Bronchial epithelial cell (primary cell): Measurements from ENCODE around the gene ZBTB18. TPM values are rescaled to one million over a fixed set of nuclear protein-coding genes. Genes with fewer than 3 reads are reported as not detected.
"Not testable (repeated sequence)": the region's sequence is repeated elsewhere in the genome, so short reads cannot be mapped to it uniquely, and the experiment has no call there.

ENCODE experiments used
- DNase-seq: peaks from one replicate; pipeline ENCODE4 v3.0.0-alpha.2; 2010; ENCODE audit warnings: low read depth
- FAIRE-seq: peaks from 2 replicates; lab custom pipeline; 2011; peaks lifted over from hg19 to GRCh38; lab: Jason Lieb, UNC
- H3K27me3 ChIP-seq: 2 replicates; pipeline ENCODE4 v1.5.1; 2011; ENCODE audit warnings: low read length; ENCODE audit not compliant: control insufficient read depth, insufficient read depth
- H3K36me3 ChIP-seq: 2 replicates; pipeline ENCODE4 v1.5.1; 2011; ENCODE audit warnings: low read length; ENCODE audit not compliant: control insufficient read depth, insufficient read depth
- H3K4me3 ChIP-seq: 2 replicates; pipeline ENCODE4 v1.5.1; 2011; ENCODE audit warnings: mild to moderate bottlenecking, low read depth, low read length, control low read depth
- total RNA-seq: library from RNA; depleted of rRNA; stranded (reverse); fragments of >200 nt; gene quantifications from 2 replicates; pipeline ENCODE4 v1.2.1, GENCODE V29; 2014
- TF ChIP-seq, protein P1 (sequence below): IDR thresholded peaks from 2 replicates; pipeline ENCODE4 v1.5.1; 2011; ENCODE audit warnings: mild to moderate bottlenecking, moderate library complexity, low read length, control low read depth, inconsistent platforms; ENCODE audit not compliant: insufficient read depth, severe bottlenecking

The ZBTB18 gene
- total RNA-seq, 1 donor from 2014 or later: 6.8 TPM

DNA sequence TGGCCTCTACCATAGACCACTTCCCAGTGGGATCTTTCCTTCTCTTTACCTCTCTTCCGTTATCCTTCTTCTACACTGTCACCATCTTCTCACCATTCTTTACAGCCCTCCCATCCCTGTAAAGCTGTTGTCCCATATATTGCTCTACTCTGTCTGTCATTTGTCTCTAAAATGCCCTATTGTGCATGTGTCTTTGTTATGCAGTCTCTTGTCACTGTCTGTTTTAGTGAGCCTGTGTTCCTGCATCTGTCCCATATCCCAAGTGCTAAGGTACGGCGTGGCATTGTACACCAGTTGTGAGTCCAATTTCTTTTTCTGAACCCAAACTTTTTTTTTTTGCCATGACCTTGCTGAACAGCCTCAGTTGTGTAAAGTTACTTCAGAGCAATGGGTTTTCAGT, 8.8 kb upstream of the ZBTB18 start:
- no peaks in the 10 kb centered on the region for H3K27me3 ChIP-seq
- H3K36me3 ChIP-seq: no peaks in the 10 kb centered on the region
- no peak overlapping the region for H3K4me3 ChIP-seq
- DNase-seq: no peak
- TF ChIP-seq, protein P1, sequence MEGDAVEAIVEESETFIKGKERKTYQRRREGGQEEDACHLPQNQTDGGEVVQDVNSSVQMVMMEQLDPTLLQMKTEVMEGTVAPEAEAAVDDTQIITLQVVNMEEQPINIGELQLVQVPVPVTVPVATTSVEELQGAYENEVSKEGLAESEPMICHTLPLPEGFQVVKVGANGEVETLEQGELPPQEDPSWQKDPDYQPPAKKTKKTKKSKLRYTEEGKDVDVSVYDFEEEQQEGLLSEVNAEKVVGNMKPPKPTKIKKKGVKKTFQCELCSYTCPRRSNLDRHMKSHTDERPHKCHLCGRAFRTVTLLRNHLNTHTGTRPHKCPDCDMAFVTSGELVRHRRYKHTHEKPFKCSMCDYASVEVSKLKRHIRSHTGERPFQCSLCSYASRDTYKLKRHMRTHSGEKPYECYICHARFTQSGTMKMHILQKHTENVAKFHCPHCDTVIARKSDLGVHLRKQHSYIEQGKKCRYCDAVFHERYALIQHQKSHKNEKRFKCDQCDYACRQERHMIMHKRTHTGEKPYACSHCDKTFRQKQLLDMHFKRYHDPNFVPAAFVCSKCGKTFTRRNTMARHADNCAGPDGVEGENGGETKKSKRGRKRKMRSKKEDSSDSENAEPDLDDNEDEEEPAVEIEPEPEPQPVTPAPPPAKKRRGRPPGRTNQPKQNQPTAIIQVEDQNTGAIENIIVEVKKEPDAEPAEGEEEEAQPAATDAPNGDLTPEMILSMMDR: no peak
- no peak for FAIRE-seq

DNA sequence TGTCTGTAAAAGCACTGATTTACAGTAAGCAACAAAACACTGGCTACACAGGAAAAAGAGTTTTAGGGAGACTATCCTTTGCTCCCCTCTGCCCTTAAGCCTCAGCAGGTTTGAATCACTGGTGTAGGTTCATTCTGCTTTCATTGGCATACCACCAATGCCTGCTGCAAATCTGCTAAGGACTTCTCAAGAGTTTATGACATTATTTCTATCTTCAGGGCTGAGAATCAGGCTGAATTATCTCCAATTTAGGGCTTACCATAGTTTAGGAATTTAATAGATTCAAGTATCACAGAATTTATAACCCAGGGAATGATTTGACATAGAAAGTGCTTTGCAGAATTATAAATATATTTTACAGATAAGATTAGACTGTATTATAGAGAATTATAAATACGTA, 6.7 kb upstream of the ZBTB18 start:
- no peaks in the 10 kb centered on the region for H3K36me3 ChIP-seq
- FAIRE-seq: no peak
- TF ChIP-seq, protein P1: no peak

DNA sequence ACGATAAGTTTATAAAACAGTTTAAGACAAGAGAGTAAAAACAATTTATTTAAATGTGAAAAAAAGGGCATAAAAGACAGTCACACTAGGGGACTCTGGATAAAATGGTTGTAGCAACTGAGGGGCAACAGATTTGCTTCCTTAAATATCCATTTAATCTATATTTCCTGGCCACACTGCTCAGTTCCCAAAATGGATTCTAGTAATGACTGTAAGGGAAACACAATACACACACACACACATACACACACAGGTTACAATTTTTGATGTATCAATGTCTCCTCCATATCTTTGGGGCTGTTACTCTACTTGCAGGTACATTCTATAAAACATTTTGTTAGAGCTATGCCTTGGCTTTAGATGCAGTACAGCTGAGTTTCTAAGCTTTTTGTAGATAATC, 4.8 kb upstream of the ZBTB18 start:
- H3K4me3 ChIP-seq, DNase-seq, H3K27me3 ChIP-seq, H3K36me3 ChIP-seq, FAIRE-seq: not testable (repeated sequence)

More for the DNA sequence above, 6.7 kb upstream of the ZBTB18 start:
- H3K4me3 ChIP-seq: no peak overlapping the region
- no peaks in the 10 kb centered on the region for H3K27me3 ChIP-seq
- no peak for DNase-seq

DNA sequence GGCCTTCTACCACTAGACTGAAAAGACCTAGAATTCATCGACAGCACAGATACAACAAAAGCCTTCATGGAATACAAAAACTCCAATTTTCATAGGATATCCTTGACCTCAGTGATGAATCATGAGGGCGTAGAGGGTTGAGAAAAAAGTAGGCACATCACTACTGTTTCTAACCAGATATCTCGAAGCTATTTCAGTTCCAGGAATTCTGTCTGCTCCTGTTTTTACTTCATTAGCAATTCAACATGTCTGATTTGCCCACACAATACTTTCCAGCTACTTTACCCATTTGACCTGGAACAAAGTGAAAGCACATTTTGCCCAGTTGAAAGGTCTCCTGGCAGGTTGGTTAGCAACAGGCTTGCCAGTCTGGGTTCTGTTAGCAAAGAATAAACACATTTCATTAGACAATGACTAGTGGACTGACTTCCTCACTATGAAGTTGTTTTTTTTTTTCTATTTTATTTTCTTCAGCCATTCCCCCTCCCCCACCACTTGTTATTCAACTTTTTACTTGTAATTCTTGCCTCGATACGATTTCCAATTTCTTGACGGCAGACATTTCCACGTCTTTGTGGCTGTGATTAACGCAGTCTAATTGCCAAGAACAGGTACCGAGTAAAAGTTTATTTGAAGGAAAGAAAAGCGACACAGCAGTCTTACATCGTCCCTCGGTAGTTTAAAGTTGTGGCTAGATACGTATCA, 4.0 kb upstream of the ZBTB18 start:
- H3K27me3 ChIP-seq: no peaks in the 10 kb centered on the region
- TF ChIP-seq, protein P1: no peak
- FAIRE-seq: no peak
- DNase-seq: peak; percentile 23
- no peaks in the 10 kb centered on the region for H3K36me3 ChIP-seq
- H3K4me3 ChIP-seq: peak overlapping the region; percentile 92

DNA sequence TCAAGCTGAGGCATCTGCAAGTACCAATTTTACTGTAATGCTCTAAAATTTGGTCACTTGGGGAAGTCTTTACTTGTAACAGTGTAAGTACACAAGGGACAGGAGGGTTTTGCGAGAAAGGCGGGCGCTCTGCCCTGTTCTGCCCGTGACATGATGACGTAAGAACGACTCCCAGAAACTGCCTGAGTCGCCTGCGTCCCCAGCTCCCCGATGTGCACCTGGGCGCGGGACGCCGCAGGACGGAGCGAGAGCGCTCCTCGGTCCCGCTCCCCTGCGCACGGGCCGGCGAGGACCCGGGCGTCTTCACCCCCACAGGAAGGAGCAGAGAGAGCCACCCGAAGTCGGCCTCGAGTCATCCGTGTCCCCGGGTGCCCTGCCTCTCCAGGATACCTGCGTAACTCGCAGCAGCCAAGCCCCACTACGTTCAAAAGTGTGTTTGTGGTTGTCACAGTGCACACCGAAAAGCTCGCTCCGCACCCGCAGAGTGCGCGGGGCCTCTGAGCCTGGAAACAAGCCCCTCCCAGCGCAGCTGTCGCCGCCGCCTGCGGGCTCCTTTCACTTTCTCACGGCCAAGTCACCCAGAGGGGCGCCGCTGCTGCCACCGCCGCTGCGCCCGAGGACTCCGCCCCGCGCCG, 3.3 kb upstream of the ZBTB18 start:
- Histone ChIP-seq H3K27me3 (no peaks in the 10 kb centered on the region), H3K36me3 (no peaks in the 10 kb centered on the region), H3K4me3 (peak overlapping the region; percentile 92)
- FAIRE-seq (no peak), DNase-seq (peak; percentile 22)
- TF ChIP-seq, protein P1: no peak

DNA sequence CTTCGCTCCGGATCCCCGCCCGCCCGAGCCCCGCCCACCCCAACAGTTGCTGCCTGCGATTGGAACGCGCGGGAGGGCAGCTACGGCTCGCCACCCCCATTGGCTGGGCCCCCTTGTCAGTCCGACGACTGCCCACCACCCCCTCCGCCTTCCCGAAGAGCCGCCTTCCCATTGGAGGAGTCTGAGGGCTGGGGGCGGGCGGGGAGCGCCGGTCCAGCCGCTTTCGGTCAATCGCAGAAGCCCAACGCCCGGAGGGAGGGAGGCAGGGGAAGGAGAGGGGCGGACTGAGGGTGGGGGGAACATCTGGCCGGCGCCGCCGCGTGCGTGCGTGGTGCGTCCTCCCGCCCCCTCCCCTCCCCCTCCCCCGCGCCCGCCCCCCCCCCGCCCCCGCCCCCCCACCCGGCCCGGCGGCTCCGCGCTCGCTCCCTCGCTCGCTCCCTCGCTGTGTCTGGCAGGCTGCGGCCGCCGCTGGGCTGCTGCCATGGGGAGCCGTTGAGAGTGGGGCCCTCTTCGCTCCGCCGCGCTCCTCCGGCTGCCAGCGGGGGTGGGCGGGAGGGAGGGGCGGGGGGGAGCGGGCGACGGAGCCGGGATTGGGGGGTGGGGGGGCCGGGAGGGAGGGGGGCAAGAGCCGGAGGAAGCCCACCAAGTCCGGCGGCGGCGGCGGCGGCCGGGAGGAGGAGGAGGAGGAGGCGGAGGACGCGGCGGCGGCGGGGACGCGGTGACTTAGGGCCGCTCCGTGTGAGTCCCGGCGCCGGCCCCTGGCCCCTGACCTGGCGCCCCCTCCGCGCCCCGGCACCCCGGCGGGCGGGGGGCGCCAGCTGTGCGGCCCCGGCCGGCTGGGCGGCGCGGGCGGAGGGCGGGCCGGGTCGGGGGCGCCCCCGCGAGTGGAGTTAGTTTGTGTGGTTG, 2.6 kb upstream of the ZBTB18 start:
- peak overlapping the region; percentile 92 for H3K4me3 ChIP-seq
- H3K27me3 ChIP-seq: no peaks in the 10 kb centered on the region
- TF ChIP-seq, protein P1: no peak
- no peaks in the 10 kb centered on the region for H3K36me3 ChIP-seq
- DNase-seq: peak; percentile 92
- FAIRE-seq: no peak
